ENCODE data around the gene OTX2. TPM values are rescaled to one million over a fixed set of nuclear protein-coding genes. Genes with fewer than 3 reads are reported as not detected.

OTX2 gene
- total and polyA plus RNA-seq, 2 experiments from 2014 or later = 0.11 to 0.53 TPM

DNA sequence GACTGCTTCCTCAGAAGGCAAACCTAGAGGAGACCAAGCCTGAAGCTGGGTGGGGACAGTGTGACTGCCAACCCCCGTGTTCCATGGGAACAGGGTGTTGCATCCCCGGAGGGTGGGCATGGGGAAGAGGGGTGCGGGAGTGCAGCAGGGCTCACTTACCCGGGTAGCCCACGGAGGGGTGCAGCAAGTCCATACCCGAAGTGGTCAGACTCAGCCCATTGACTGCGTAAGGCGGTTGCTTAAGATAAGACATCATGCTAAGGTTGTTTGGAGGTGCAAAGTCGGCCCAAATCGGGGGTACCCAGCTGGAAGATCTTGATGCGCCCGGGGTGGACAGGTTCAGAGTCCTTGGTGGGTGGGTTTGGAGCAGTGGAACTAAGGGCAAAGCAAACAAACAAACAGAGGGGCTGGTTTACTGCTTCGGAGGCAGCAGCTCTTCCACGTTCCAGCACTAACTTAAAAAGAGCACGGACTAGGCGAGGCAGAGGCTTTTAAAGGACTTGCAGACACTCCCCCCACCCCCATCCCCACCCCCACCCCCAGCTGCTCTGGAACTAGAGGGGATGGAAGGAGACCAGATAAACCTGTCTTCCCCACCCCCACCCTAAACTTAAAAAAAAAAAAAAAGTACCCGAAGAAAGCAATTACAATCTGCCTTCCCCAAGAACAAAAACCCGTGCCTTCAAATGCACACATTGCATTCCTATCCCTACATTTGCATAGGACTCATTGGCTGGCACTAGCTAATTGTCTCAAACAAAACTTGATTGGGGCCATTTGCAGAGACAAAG lies 4.9 kb downstream of the OTX2 start:
- Histone ChIP-seq H3K9me3 (ENCODE audit: low read depth) (no peaks in the 10 kb centered on the region), H3K27ac (no peak overlapping the region), H3K9me2 (replicated peaks; ENCODE audit: insufficient read depth) (no peaks in the 10 kb centered on the region), H4K20me1 (ENCODE audit: insufficient read depth, poor library complexity, severe bottlenecking) (no peaks in the 10 kb centered on the region), H3K79me2 (no peaks in the 10 kb centered on the region), H2AFZ (no peak overlapping the region), H3K4me3 (no peak overlapping the region), H3K4me2 (no peak overlapping the region), H3K27me3 (peaks cover 98% of the 10 kb centered on the region), H3K36me3 (replicated peaks; ENCODE audit: insufficient read depth, low read depth) (no peaks in the 10 kb centered on the region), H3K4me1 (ENCODE audit: insufficient read depth) (peaks cover 11% of the 10 kb centered on the region)
- no peak for DNase-seq (ENCODE audit: low spot score)
- TF ChIP-seq EZH2 (IDR thresholded peaks at IDR 0.05; ENCODE audit: borderline replicate concordance) (no peak), EZH2phosphoT487 (IDR thresholded peaks at IDR 0.05; ENCODE audit: low read depth, severe bottlenecking, unreplicated experiment) (no peak)
- TF ChIP-seq, protein P1, sequence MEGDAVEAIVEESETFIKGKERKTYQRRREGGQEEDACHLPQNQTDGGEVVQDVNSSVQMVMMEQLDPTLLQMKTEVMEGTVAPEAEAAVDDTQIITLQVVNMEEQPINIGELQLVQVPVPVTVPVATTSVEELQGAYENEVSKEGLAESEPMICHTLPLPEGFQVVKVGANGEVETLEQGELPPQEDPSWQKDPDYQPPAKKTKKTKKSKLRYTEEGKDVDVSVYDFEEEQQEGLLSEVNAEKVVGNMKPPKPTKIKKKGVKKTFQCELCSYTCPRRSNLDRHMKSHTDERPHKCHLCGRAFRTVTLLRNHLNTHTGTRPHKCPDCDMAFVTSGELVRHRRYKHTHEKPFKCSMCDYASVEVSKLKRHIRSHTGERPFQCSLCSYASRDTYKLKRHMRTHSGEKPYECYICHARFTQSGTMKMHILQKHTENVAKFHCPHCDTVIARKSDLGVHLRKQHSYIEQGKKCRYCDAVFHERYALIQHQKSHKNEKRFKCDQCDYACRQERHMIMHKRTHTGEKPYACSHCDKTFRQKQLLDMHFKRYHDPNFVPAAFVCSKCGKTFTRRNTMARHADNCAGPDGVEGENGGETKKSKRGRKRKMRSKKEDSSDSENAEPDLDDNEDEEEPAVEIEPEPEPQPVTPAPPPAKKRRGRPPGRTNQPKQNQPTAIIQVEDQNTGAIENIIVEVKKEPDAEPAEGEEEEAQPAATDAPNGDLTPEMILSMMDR (IDR thresholded peaks at IDR 0.05; ENCODE audit: poor library complexity) = no peak
- WGBS (ENCODE audit: low lambda C conversion rate, missing lambda C conversion rate) = 2% methylated on average over 18 of the region's 18 CpGs

DNA sequence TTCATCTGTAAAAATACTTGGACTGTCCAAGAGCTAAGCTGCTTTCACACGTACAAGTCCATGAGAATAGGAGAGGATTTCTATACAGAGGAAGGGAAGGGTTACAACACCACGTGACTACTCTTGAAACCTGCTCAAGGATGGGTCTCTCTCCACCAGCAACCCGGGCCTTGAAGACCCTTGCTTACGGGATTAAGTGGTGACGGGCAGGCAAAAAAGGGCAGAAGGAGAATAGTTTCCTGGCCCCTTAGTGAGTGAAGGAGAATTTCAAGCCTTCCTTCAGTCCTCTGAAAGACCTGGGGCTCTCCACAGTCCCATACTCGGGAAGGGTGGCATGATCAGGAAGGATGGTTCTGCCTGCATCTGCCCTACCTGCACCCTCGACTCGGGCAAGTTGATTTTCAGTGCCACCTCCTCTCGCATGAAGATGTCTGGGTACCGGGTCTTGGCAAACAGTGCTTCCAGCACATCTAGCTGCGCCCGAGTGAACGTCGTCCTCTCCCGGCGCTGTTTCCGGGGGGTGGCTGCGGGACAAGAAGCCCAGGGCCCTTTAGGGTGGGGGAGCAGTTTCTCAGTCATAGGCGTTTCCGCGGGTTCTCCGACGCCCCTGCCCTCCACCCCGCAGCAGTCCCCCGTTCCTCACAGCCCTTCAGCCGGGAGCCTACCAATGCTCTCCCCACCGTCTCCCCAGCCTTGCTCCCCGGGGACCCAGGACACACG lies 6.3 kb downstream of the OTX2 start:
- no peak for TF ChIP-seq EZH2 (IDR thresholded peaks at IDR 0.05; ENCODE audit: borderline replicate concordance)
- no peak overlapping the region for H2AFZ ChIP-seq
- no peaks in the 10 kb centered on the region for H3K9me3 ChIP-seq (ENCODE audit: low read depth)
- H3K36me3 ChIP-seq (replicated peaks; ENCODE audit: insufficient read depth, low read depth) = no peaks in the 10 kb centered on the region
- peaks cover 9% of the 10 kb centered on the region for H3K4me1 ChIP-seq (ENCODE audit: insufficient read depth)
- no peaks in the 10 kb centered on the region for H3K9me2 ChIP-seq (replicated peaks; ENCODE audit: insufficient read depth)
- no peaks in the 10 kb centered on the region for H3K79me2 ChIP-seq
- no peak overlapping the region for H3K4me3 ChIP-seq
- no peak for DNase-seq (ENCODE audit: low spot score)
- H4K20me1 ChIP-seq (ENCODE audit: insufficient read depth, poor library complexity, severe bottlenecking) = no peaks in the 10 kb centered on the region
- no peak overlapping the region for H3K4me2 ChIP-seq
- WGBS (ENCODE audit: low lambda C conversion rate, missing lambda C conversion rate) = 14% methylated on average over 20 of the region's 29 CpGs
- H3K27ac ChIP-seq = no peak overlapping the region
- peaks cover 98% of the 10 kb centered on the region for H3K27me3 ChIP-seq

- no peak overlapping the region for H3K4me2 ChIP-seq
- H3K27ac ChIP-seq = no peak overlapping the region
- no peak overlapping the region for H3K4me3 ChIP-seq
- H4K20me1 ChIP-seq (ENCODE audit: insufficient read depth, poor library complexity, severe bottlenecking) = no peaks in the 10 kb centered on the region
- TF ChIP-seq, protein P1 (IDR thresholded peaks at IDR 0.05; ENCODE audit: poor library complexity) = no peak
- TF ChIP-seq EZH2phosphoT487 (IDR thresholded peaks at IDR 0.05; ENCODE audit: low read depth, severe bottlenecking, unreplicated experiment) (no peak), EZH2 (IDR thresholded peaks at IDR 0.05; ENCODE audit: borderline replicate concordance) (no peak)
- no peak overlapping the region for H2AFZ ChIP-seq
- DNase-seq (ENCODE audit: low spot score) = no peak
- 72% methylated on average over 3 of the region's 3 CpGs for WGBS (ENCODE audit: low lambda C conversion rate, missing lambda C conversion rate)
- H3K4me1 ChIP-seq (ENCODE audit: insufficient read depth) = peaks cover 8% of the 10 kb centered on the region
- H3K9me3 ChIP-seq (ENCODE audit: low read depth) = no peaks in the 10 kb centered on the region
- H3K79me2 ChIP-seq = no peaks in the 10 kb centered on the region
- H3K9me2 ChIP-seq (replicated peaks; ENCODE audit: insufficient read depth) = no peaks in the 10 kb centered on the region
- peaks cover 98% of the 10 kb centered on the region for H3K27me3 ChIP-seq
- no peaks in the 10 kb centered on the region for H3K36me3 ChIP-seq (replicated peaks; ENCODE audit: insufficient read depth, low read depth)
Observed at GRCh38 chr14:56801920-56802319, 8.4 kb downstream of the OTX2 start.

DNA sequence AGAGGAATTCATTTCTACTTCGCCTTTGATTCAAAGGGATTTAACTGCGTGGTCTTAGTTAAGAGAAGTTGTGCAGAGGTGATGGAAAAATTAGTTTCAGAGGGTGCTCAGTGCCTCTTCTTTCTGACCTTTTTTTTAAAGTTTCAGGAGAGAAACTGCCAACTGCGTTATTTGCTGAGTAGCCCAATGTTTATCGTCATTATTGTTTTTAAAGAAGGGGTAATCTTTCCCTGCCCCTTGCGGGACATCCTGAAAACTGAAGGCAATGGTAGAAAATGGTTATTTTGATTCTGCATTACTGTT lies 11.0 kb downstream of the OTX2 start:
- H3K4me1 ChIP-seq (ENCODE audit: insufficient read depth) = peaks cover 13% of the 10 kb centered on the region
- H2AFZ ChIP-seq = no peak overlapping the region
- TF ChIP-seq, protein P1 (IDR thresholded peaks at IDR 0.05; ENCODE audit: poor library complexity) = no peak
- TF ChIP-seq EZH2 (IDR thresholded peaks at IDR 0.05; ENCODE audit: borderline replicate concordance) = no peak
- TF ChIP-seq EZH2phosphoT487 (IDR thresholded peaks at IDR 0.05; ENCODE audit: low read depth, severe bottlenecking, unreplicated experiment) = no peak
- H3K9me2 ChIP-seq (replicated peaks; ENCODE audit: insufficient read depth) = no peaks in the 10 kb centered on the region
- 12% methylated on average over 5 of the region's 5 CpGs for WGBS (ENCODE audit: low lambda C conversion rate, missing lambda C conversion rate)
- H3K79me2 ChIP-seq = no peaks in the 10 kb centered on the region
- no peak for DNase-seq (ENCODE audit: low spot score)
- H3K27ac ChIP-seq = no peak overlapping the region
- H3K36me3 ChIP-seq (replicated peaks; ENCODE audit: insufficient read depth, low read depth) = no peaks in the 10 kb centered on the region
- no peaks in the 10 kb centered on the region for H4K20me1 ChIP-seq (ENCODE audit: insufficient read depth, poor library complexity, severe bottlenecking)
- H3K4me2 ChIP-seq = no peak overlapping the region
- no peak overlapping the region for H3K4me3 ChIP-seq
- no peaks in the 10 kb centered on the region for H3K9me3 ChIP-seq (ENCODE audit: low read depth)
- H3K27me3 ChIP-seq = peaks cover 100% of the 10 kb centered on the region

All from hepatocyte (in vitro differentiated cells).